Sigmoid colon (tissue), 7 donors: ENCODE data around the gene AHCYL2. TPM values are rescaled to one million over a fixed set of nuclear protein-coding genes. Genes with fewer than 3 reads are reported as not detected.
"Not testable (repeated sequence)": the region's sequence is repeated elsewhere in the genome, so short reads cannot be mapped to it uniquely, and the experiment has no call there.

Experiments used
- DNase-seq: peaks from one replicate; pipeline ENCODE4 v3.0.0-alpha.2; 2019
- H3K27ac ChIP-seq, 4 donors: fragments of 200-600 bp; sonication (generic); one replicate each; pipeline ENCODE4 v1.5.1; 2016 to 2019; ENCODE audit warnings: mild to moderate bottlenecking in 1 of 4
- H3K27me3 ChIP-seq, 3 donors: fragments of 200-600 bp; sonication (generic); one replicate each; pipeline ENCODE4 v1.5.1; 2019; ENCODE audit warnings: mild to moderate bottlenecking in 1 of 3
- H3K36me3 ChIP-seq, 4 donors: fragments of 200-600 bp; sonication (generic); one replicate each; pipeline ENCODE4 v1.5.1; 2016 to 2019
- H3K4me1 ChIP-seq, 4 donors: fragments of 200-600 bp; sonication (generic); one replicate each; pipeline ENCODE4 v1.5.1; 2017 to 2019
- H3K4me3 ChIP-seq, 4 donors: fragments of 200-600 bp; sonication (generic); one replicate each; pipeline ENCODE4 v1.5.1; 2017 to 2019; ENCODE audit warnings: mild to moderate bottlenecking in 2 of 4, moderate library complexity in 1 of 4
- H3K9me3 ChIP-seq, 4 donors: fragments of 200-600 bp in 3 of 4; sonication (generic) in 3 of 4; one replicate each; pipeline versions ENCODE4 v1.5.1 to v1.6.1; 2013 to 2019
- CTCF ChIP-seq, 4 experiments: fragments of 450-650 bp in 3 of 4; fragments of 200-600 bp in 1 of 4; IDR thresholded peaks; one replicate each; pipeline ENCODE4 v1.5.1; 2016 to 2019; ENCODE audit warnings: antibody characterized with exemption in 4 of 4, mild to moderate bottlenecking in 3 of 4, moderate library complexity in 2 of 4
- EP300 ChIP-seq, 4 donors: sonication (generic); formaldehyde crosslinking; IDR thresholded peaks; one replicate each; pipeline ENCODE4 v1.6.1; 2017; ENCODE audit warnings: antibody characterized with exemption in 4 of 4
- POLR2A ChIP-seq, 2 donors: fragments of 450-650 bp; IDR thresholded peaks; one replicate each; pipeline ENCODE4 v1.6.1; 2016; ENCODE audit warnings: antibody characterized with exemption in 2 of 2, mild to moderate bottlenecking in 2 of 2, moderate library complexity in 2 of 2
- POLR2AphosphoS5 ChIP-seq, 4 donors: sonication (generic); formaldehyde crosslinking; IDR thresholded peaks; one replicate each; pipeline ENCODE4 v1.6.1; 2017; ENCODE audit warnings: antibody characterized with exemption in 4 of 4
- WGBS, 2 donors: extraction: QIAGEN DNeasy Blood & Tissue Kit; methylation state at CpG; one replicate each; pipeline ENCODE4 v1.1.7; 2013; 5-methylcytosine and 5-hydroxymethylcytosine counted together
- intact Hi-C: fragments of 100-400 bp; cut with DNase I; formaldehyde crosslinking; loops from one replicate; pipeline ENCODE4 v1.15.1; 2023
- polyA plus RNA-seq, 3 donors: library from polyadenylated mRNA; stranded (reverse); fragments of 200-250 nt; gene quantifications; one replicate each; pipeline ENCODE4 v1.2.3, GENCODE V29; 2013
- total RNA-seq, 4 donors: library from RNA; depleted of rRNA; stranded (reverse); fragments of >200 nt; gene quantifications; one replicate each; pipeline ENCODE4 v1.1.0, GENCODE V29; 2016
- donor health status: healthy with polysubstance abuse.
- donor health status: Bipolar disorder and iron deficiency.
- donor health status: healthy.

The AHCYL2 gene
- total and polyA plus RNA-seq, 7 donors, result 12.5 to 219 (median 16.8) TPM

- TF ChIP-seq POLR2A (IDR thresholded peaks at IDR 0.05) (no peak), CTCF (IDR thresholded peaks at IDR 0.05) (no peak), POLR2AphosphoS5 (IDR thresholded peaks at IDR 0.05) (no peak), EP300 (IDR thresholded peaks at IDR 0.05) (no peak)
- Histone ChIP-seq H3K27ac (no peak overlapping the region), H3K27me3 (peaks cover 0 to 16% (median 11%) of the 10 kb centered on the region in 3 donors), H3K9me3 (no peaks in the 10 kb centered on the region), H3K36me3 (no peaks in the 10 kb centered on the region), H3K4me1 (peaks cover 0 to 19% (median 15%) of the 10 kb centered on the region in 4 donors), H3K4me3 (no peak overlapping the region)
- 94% methylated on average over 6 of the region's 6 CpGs for WGBS, 2 donors
- no peak for DNase-seq
- intact Hi-C loops, result no loop called here
These were observed 213.5 kb downstream of the AHCYL2 start for GRCh38 chr7:129438281-129438838.

- intact Hi-C loops, result no loop called here
- no peak for DNase-seq
- 77 to 83% methylated on average over 5 of the region's 5 CpGs for WGBS, 2 donors
- TF ChIP-seq POLR2AphosphoS5 (IDR thresholded peaks at IDR 0.05), result no peak
- TF ChIP-seq POLR2A (IDR thresholded peaks at IDR 0.05), result no peak
- no peak for TF ChIP-seq EP300 (IDR thresholded peaks at IDR 0.05)
- TF ChIP-seq CTCF (IDR thresholded peaks at IDR 0.05), result no peak
- Histone ChIP-seq H3K9me3 (no peaks in the 10 kb centered on the region), H3K36me3 (no peaks in the 10 kb centered on the region), H3K27ac (no peak overlapping the region), H3K27me3 (peaks cover 0 to 16% (median 11%) of the 10 kb centered on the region in 3 donors), H3K4me3 (no peak overlapping the region), H3K4me1 (peaks cover 0 to 20% (median 14%) of the 10 kb centered on the region in 4 donors)
These were observed 214.2 kb downstream of the AHCYL2 start for GRCh38 chr7:129438839-129439651.

- H3K9me3 ChIP-seq, result no peaks in the 10 kb centered on the region
- DNase-seq, result no peak
- peaks cover 0 to 15% (median 9%) of the 10 kb centered on the region in 4 donors for H3K4me1 ChIP-seq
- H3K36me3 ChIP-seq, result no peaks in the 10 kb centered on the region
- no peak for TF ChIP-seq POLR2AphosphoS5 (IDR thresholded peaks at IDR 0.05)
- TF ChIP-seq POLR2A (IDR thresholded peaks at IDR 0.05), result no peak
- no peak for TF ChIP-seq EP300 (IDR thresholded peaks at IDR 0.05)
- no peak for TF ChIP-seq CTCF (IDR thresholded peaks at IDR 0.05)
- WGBS, 2 donors, result 92 to 94% methylated on average over 3 of the region's 3 CpGs
- H3K27me3 ChIP-seq, result peaks cover 0 to 11% (median 10%) of the 10 kb centered on the region in 3 donors
- intact Hi-C loops, result no loop called here
- H3K4me3 ChIP-seq, result no peak overlapping the region
- H3K27ac ChIP-seq, result no peak overlapping the region
These were observed 215.3 kb downstream of the AHCYL2 start for GRCh38 chr7:129439963-129440625.

GRCh38 chr7:129443612-129444011 is 218.8 kb downstream of the AHCYL2 start:
- 60 to 61% methylated on average over 2 of the region's 2 CpGs for WGBS, 2 donors
- intact Hi-C loops, result no loop called here
- DNase-seq, result no peak

GRCh38 chr7:129444776-129445175 is 219.9 kb downstream of the AHCYL2 start:
- H3K36me3 ChIP-seq, DNase-seq, intact Hi-C loops, H3K4me3 ChIP-seq, H3K27ac ChIP-seq, H3K27me3 ChIP-seq, H3K9me3 ChIP-seq: not testable (repeated sequence)
- peaks cover 0 to 13% (median 5%) of the 10 kb centered on the region in 4 donors for H3K4me1 ChIP-seq
- WGBS, 2 donors, result 91 to 93% methylated on average over 5 of the region's 5 CpGs

More at GRCh38 chr7:129443612-129444011, 218.8 kb downstream of the AHCYL2 start:
- peaks cover 0 to 13% (median 5%) of the 10 kb centered on the region in 4 donors for H3K4me1 ChIP-seq
- no peak overlapping the region for H3K4me3 ChIP-seq
- peak overlapping the region in 1 of 4 donors; percentile 6 for H3K27ac ChIP-seq
- H3K36me3 ChIP-seq, result no peaks in the 10 kb centered on the region
- H3K27me3 ChIP-seq, result no peaks in the 10 kb centered on the region
- TF ChIP-seq POLR2AphosphoS5 (IDR thresholded peaks at IDR 0.05) (no peak), POLR2A (IDR thresholded peaks at IDR 0.05) (no peak), EP300 (IDR thresholded peaks at IDR 0.05) (no peak), CTCF (IDR thresholded peaks at IDR 0.05) (no peak)
- peaks cover 0 to 5% (median 2%) of the 10 kb centered on the region in 4 donors for H3K9me3 ChIP-seq

GRCh38 chr7:129446925-129447324 is 222.1 kb downstream of the AHCYL2 start:
- H3K27me3 ChIP-seq, H3K9me3 ChIP-seq, H3K36me3 ChIP-seq, intact Hi-C loops, H3K27ac ChIP-seq, DNase-seq, H3K4me3 ChIP-seq: not testable (repeated sequence)
- peaks cover 0 to 13% (median 5%) of the 10 kb centered on the region in 4 donors for H3K4me1 ChIP-seq
- WGBS, 2 donors, result 44 to 46% methylated on average over 2 of the region's 2 CpGs

GRCh38 chr7:129447445-129447844 is 222.6 kb downstream of the AHCYL2 start:
- intact Hi-C loops, H3K9me3 ChIP-seq, H3K36me3 ChIP-seq, H3K4me3 ChIP-seq, H3K27ac ChIP-seq, DNase-seq, H3K27me3 ChIP-seq: not testable (repeated sequence)
- 96 to 97% methylated on average over 6 of the region's 6 CpGs for WGBS, 2 donors
- H3K4me1 ChIP-seq, result peaks cover 0 to 13% (median 5%) of the 10 kb centered on the region in 4 donors
